Hepatocyte (in vitro differentiated cells): ENCODE measurements around the gene CPSF3.

Experiments used
- CTCF ChIP-seq: fragments of 200-600 bp; sonication (generic); IDR thresholded peaks from 2 replicates; pipeline ENCODE4 v1.5.1; 2016; ENCODE audit warnings: antibody characterized with exemption, mild to moderate bottlenecking; ENCODE audit not compliant: poor library complexity
- EZH2 ChIP-seq: fragments of 200-600 bp; sonication (generic); IDR thresholded peaks from 2 replicates; pipeline ENCODE4 v1.6.1; 2016; ENCODE audit warnings: antibody characterized with exemption, mild to moderate bottlenecking, borderline replicate concordance

- TF ChIP-seq CTCF (no peak), EZH2 (no peak)
Observed at GRCh38 chr2:9494081-9494480, 70.6 kb downstream of the CPSF3 start.
